Stimulated activated CD4-positive, alpha-beta T cell treated with anti-CD3 and anti-CD28 coated beads, Interleukin-15, amount 100 ng/mL, for 48 hours (primary cell): ENCODE data around the gene PSKH1.
"Not testable (repeated sequence)": the region's sequence is repeated elsewhere in the genome, so short reads cannot be mapped to it uniquely, and the experiment has no call there.

ENCODE experiments used
- DNase-seq, 2 donors: peaks; one replicate each; pipeline ENCODE4 v3.0.0-alpha.2; 2020; ENCODE audit warnings: low read depth in 2 of 2

Gene PSKH1

GRCh38 chr16:67886387-67886786 lies 6.7 kb upstream of the PSKH1 start:
- no peak for DNase-seq

GRCh38 chr16:67888331-67888730 lies 4.7 kb upstream of the PSKH1 start:
- DNase-seq, result no peak

GRCh38 chr16:67892375-67892774 lies 679 bp upstream of the PSKH1 start:
- no peak for DNase-seq

GRCh38 chr16:67893743-67894399 lies 817 bp downstream of the PSKH1 start:
- no peak for DNase-seq

GRCh38 chr16:67897231-67897630 lies 4.2 kb downstream of the PSKH1 start:
- no peak for DNase-seq

GRCh38 chr16:67901734-67902133 lies 8.7 kb downstream of the PSKH1 start:
- no peak for DNase-seq

GRCh38 chr16:67902831-67903230 lies 9.8 kb downstream of the PSKH1 start:
- DNase-seq, result no peak

- no peak for DNase-seq
Measured at GRCh38 chr16:67907397-67908180, 14.5 kb downstream of the PSKH1 start.

- DNase-seq, result no peak
Measured at GRCh38 chr16:67909056-67909742, 16.1 kb downstream of the PSKH1 start.

GRCh38 chr16:67910158-67910557 lies 17.1 kb downstream of the PSKH1 start:
- DNase-seq, result no peak

- DNase-seq, result no peak
Measured at GRCh38 chr16:67914758-67915495, 21.9 kb downstream of the PSKH1 start.

- DNase-seq, result not testable (repeated sequence)
Measured at GRCh38 chr16:67915496-67915769, 22.4 kb downstream of the PSKH1 start.

- no peak for DNase-seq
Measured at GRCh38 chr16:67915831-67916723, 23.0 kb downstream of the PSKH1 start.

GRCh38 chr16:67917140-67917851 lies 24.2 kb downstream of the PSKH1 start:
- no peak for DNase-seq

- DNase-seq, result peak in 1 of 2 donors; percentile 51
Measured at GRCh38 chr16:67917852-67918236, 24.8 kb downstream of the PSKH1 start.

- no peak for DNase-seq
Measured at GRCh38 chr16:67919622-67920221, 26.7 kb downstream of the PSKH1 start.

GRCh38 chr16:67922221-67922620 lies 29.2 kb downstream of the PSKH1 start:
- DNase-seq, result no peak

GRCh38 chr16:67922740-67923139 lies 29.7 kb downstream of the PSKH1 start:
- DNase-seq, result no peak

GRCh38 chr16:67923414-67924116 lies 30.5 kb downstream of the PSKH1 start:
- DNase-seq, result no peak
